GM12891 (cell line): ENCODE measurements around the gene GPR17.

Source experiments
- POLR2A ChIP-seq: IDR thresholded peaks from 2 replicates; pipeline ENCODE4 v1.6.1; 2011; ENCODE audit warnings: low read depth, low read length, control low read depth
- POLR2AphosphoS5 ChIP-seq: IDR thresholded peaks from 2 replicates; pipeline ENCODE4 v1.6.1; 2011; ENCODE audit warnings: low read depth, low read length, control low read depth
- POU2F2 ChIP-seq: IDR thresholded peaks from 2 replicates; pipeline ENCODE4 v1.6.1; 2011; ENCODE audit warnings: low read depth, mild to moderate bottlenecking, control low read depth, low read length, moderate library complexity
- TAF1 ChIP-seq: IDR thresholded peaks from 2 replicates; pipeline ENCODE4 v1.6.1; 2011; ENCODE audit warnings: low read depth, low read length, control low read depth

DNA sequence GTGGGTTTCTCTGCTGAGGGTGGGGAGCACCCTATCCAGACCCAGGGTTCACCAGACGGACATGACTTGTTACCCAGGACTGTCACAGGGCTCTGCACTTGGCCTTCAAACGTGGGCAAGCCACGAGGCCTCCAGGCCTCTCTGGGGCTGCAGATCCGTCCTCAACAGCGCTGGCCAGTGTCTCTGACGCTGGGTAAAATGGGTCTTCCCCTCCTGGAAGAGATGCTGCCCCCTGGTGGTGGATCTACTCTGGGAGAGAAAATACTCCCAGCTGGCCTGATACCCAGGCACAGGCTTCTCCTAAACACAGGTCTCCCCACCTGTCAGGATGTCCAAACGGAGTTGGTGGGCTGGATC lies 3.7 kb downstream of the GPR17 start:
- no peak for TF ChIP-seq POLR2A
- TF ChIP-seq POLR2AphosphoS5 = no peak
- TF ChIP-seq TAF1 = no peak
- no peak for TF ChIP-seq POU2F2
